ENCODE measurements around the gene WDFY2. TPM values are rescaled to one million over a fixed set of nuclear protein-coding genes. Genes with fewer than 3 reads are reported as not detected.

Gene WDFY2
- total and polyA plus RNA-seq, 2 of the 8 experiments (the other 6 are each of a cell fraction or from before 2014, with no cell fraction given), result 13.9 to 29.0 TPM

GRCh38 chr13:51734786-51735185, 150.5 kb downstream of the WDFY2 start:
- Histone ChIP-seq H3K23me2 (ENCODE audit: low read depth, low read length) (no peaks in the 10 kb centered on the region), H3K4me3 (ENCODE audit: extremely low read depth in 1 of 4, insufficient read depth in 2 of 4, low read depth in 3 of 4, low read length in 4 of 4) (no peak overlapping the region), H3K18ac (ENCODE audit: extremely low read depth, low read length) (no peak overlapping the region), H3K27me3 (replicated peaks in 1 of 4; ENCODE audit: control insufficient read depth in 3 of 4, extremely low read depth in 1 of 4, insufficient read depth in 3 of 4, low read length in 3 of 4) (no peaks in the 10 kb centered on the region), H2BK5ac (ENCODE audit: low read depth, low read length) (no peak overlapping the region), H3K27ac (ENCODE audit: low read depth, low read length) (no peak overlapping the region), H2BK12ac (ENCODE audit: low read depth, low read length) (no peak overlapping the region), H2AK5ac (ENCODE audit: low read depth, low read length) (no peak overlapping the region), H3K9ac (replicated peaks in 1 of 4; ENCODE audit: extremely low read depth in 1 of 4, low read depth in 3 of 4, low read length in 3 of 4) (no peak overlapping the region), H4K8ac (ENCODE audit: extremely low read depth, insufficient read depth, low read length) (no peak overlapping the region), H3K4me1 (replicated peaks in 1 of 4; ENCODE audit: control insufficient read depth in 3 of 4, insufficient read depth in 4 of 4, low read length in 3 of 4) (peaks cover 0 to 5% (median 2%) of the 10 kb centered on the region in 4 experiments; a peak in 1 of 7 replicates), H4K91ac (replicated peaks; ENCODE audit: insufficient read length, low read length) (no peak overlapping the region), H4K5ac (ENCODE audit: insufficient read length, low read depth, low read length) (no peak overlapping the region), H3K23ac (ENCODE audit: insufficient read length) (no peak overlapping the region), H3K79me1 (ENCODE audit: low read depth, low read length) (no peaks in the 10 kb centered on the region; the same call in 1 of the 2 replicates), H2BK15ac (ENCODE audit: low read length) (no peak overlapping the region), H4K20me1 (replicated peaks in 1 of 2; ENCODE audit: control insufficient read depth in 1 of 2, insufficient read depth in 2 of 2, low read length in 2 of 2) (no peaks in the 10 kb centered on the region), H3K36me3 (ENCODE audit: control insufficient read depth in 2 of 4, insufficient read depth in 4 of 4, low read length in 3 of 4) (peaks cover 2 to 7% (median 5%) of the 10 kb centered on the region in 4 experiments; a peak in 5 of 8 replicates), H3K79me2 (ENCODE audit: control insufficient read depth in 1 of 2, insufficient read depth in 2 of 2, low read length in 2 of 2) (no peaks in the 10 kb centered on the region), H3K4ac (replicated peaks; ENCODE audit: insufficient read length, low read depth, low read length) (no peak overlapping the region), H3K56ac (replicated peaks; ENCODE audit: insufficient read length, low read depth, low read length) (no peak overlapping the region), H3K9me3 (ENCODE audit: insufficient read depth in 2 of 2, low read depth in 1 of 2, low read length in 1 of 2) (no peaks in the 10 kb centered on the region), H3K14ac (ENCODE audit: insufficient read length) (no peak overlapping the region), H3K4me2 (ENCODE audit: insufficient read depth in 1 of 2, low read depth in 2 of 2, low read length in 2 of 2) (no peak overlapping the region), H2BK120ac (replicated peaks; ENCODE audit: low read depth, low read length) (no peak overlapping the region), H2BK20ac (ENCODE audit: low read length) (no peak overlapping the region), H2AFZ (ENCODE audit: low read length) (no peak overlapping the region)
- DNase-seq (ENCODE audit: low read depth in 1 of 2, low spot score in 2 of 2) (no peak), FAIRE-seq (no peak)
- 100% methylated on average over 2 of the region's 2 CpGs; no CpG with 5 or more reads in 1 of the 2 experiments for WGBS, 2 experiments (ENCODE audit: extremely low coverage in 1 of 2, insufficient coverage in 1 of 2, insufficient read length in 1 of 2, insufficient replicate concordance in 2 of 2, low coverage in 1 of 2, low lambda C conversion rate in 2 of 2, missing lambda C conversion rate in 1 of 2)
- TF ChIP-seq NANOG (IDR thresholded peaks at IDR 0.05; ENCODE audit: insufficient read depth, low read depth, low read length, poor library complexity, severe bottlenecking), result no peak
- no peak for TF ChIP-seq KDM5A (IDR thresholded peaks at IDR 0.05; ENCODE audit: low read length)
- no peak for TF ChIP-seq NRF1 (IDR thresholded peaks at IDR 0.05; ENCODE audit: low read depth, low read length)
- TF ChIP-seq, protein P1, sequence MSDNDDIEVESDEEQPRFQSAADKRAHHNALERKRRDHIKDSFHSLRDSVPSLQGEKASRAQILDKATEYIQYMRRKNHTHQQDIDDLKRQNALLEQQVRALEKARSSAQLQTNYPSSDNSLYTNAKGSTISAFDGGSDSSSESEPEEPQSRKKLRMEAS (IDR thresholded peaks at IDR 0.05), result no peak
- no peak for TF ChIP-seq SP2 (IDR thresholded peaks at IDR 0.05; ENCODE audit: low read length)
- TF ChIP-seq YY1 (IDR thresholded peaks at IDR 0.05; ENCODE audit: low read depth, low read length), result no peak
- TF ChIP-seq CBX8 (IDR thresholded peaks at IDR 0.05; ENCODE audit: borderline replicate concordance, low read depth, low read length), result no peak
- TF ChIP-seq CBX5 (IDR thresholded peaks at IDR 0.05; ENCODE audit: low read depth, low read length), result no peak
- no peak for TF ChIP-seq SP4 (IDR thresholded peaks at IDR 0.05; ENCODE audit: low read length)
- TF ChIP-seq BCL11A (IDR thresholded peaks at IDR 0.05; ENCODE audit: low read depth in 2 of 2, low read length in 2 of 2), result no peak
- no peak for TF ChIP-seq SRF (IDR thresholded peaks at IDR 0.05; ENCODE audit: low read depth, low read length)
- no peak for TF ChIP-seq POLR2AphosphoS5 (IDR thresholded peaks at IDR 0.05; ENCODE audit: low read depth, low read length)
- TF ChIP-seq, protein P2, sequence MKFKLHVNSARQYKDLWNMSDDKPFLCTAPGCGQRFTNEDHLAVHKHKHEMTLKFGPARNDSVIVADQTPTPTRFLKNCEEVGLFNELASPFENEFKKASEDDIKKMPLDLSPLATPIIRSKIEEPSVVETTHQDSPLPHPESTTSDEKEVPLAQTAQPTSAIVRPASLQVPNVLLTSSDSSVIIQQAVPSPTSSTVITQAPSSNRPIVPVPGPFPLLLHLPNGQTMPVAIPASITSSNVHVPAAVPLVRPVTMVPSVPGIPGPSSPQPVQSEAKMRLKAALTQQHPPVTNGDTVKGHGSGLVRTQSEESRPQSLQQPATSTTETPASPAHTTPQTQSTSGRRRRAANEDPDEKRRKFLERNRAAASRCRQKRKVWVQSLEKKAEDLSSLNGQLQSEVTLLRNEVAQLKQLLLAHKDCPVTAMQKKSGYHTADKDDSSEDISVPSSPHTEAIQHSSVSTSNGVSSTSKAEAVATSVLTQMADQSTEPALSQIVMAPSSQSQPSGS (IDR thresholded peaks at IDR 0.05; ENCODE audit: low read length), result no peak
- CTCF ChIA-PET (ENCODE audit: partially characterized antibody), result no interaction called here
- POLR2A ChIA-PET (ENCODE audit: partially characterized antibody), result no interaction called here

Measured in H1 (cell line).